IPS-NIHi7 (cell line): ENCODE measurements around the gene RABGGTB.
"Not testable (repeated sequence)": the region's sequence is repeated elsewhere in the genome, so short reads cannot be mapped to it uniquely, and the experiment has no call there.

Experiments
- DNase-seq: peaks from one replicate; pipeline ENCODE4 v3.0.0; 2012; ENCODE audit warnings: mixed read lengths; ENCODE audit errors: extremely low spot score

Gene RABGGTB

DNA sequence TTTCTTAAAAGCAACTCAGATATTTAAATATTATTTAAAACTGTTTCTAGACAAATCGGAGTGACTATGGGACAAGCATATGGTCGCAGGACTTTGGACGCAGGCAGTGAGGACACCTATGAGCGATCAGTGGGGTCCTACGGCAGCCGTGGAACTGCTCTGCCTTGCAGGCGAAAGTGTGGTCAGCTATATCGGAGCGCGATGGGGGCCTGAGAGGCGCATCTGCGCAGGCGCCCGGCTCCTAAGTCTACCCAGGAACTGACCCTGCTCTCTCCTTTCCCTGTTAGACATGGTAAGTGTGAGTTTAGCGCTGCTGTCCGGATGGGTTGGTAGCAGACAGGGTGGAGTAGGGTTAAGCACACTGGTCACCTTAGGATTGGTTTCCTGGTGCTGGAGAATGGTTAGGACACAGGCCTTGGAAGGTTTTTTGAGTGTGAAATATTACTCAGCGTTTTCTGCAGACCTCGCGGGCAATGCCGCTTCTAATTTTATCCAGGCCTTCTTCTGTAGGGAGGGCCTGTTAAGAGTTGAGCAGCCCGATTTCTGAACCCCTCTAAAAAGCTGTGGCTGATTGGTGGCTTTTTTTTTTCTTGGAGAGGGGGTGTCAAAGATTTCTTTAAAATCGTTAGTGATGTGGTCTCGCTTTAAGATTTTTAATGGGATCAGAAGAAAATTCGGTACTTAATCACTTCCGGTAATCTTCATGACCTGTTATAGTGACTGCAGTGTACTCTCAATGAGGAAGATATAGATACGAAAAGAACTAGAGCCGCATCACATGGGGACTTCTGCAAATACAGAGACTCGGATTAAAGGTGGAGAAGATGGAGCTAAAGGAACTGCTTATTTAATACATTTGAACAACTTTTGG lies at the start of gene RABGGTB:
Gene RABGGTB (plus strand): TSS at position 274 of the 871 bp plus-strand sequence. CDS start 16 bp downstream, at position 290.
- DNase-seq, result peak; percentile 98

DNA sequence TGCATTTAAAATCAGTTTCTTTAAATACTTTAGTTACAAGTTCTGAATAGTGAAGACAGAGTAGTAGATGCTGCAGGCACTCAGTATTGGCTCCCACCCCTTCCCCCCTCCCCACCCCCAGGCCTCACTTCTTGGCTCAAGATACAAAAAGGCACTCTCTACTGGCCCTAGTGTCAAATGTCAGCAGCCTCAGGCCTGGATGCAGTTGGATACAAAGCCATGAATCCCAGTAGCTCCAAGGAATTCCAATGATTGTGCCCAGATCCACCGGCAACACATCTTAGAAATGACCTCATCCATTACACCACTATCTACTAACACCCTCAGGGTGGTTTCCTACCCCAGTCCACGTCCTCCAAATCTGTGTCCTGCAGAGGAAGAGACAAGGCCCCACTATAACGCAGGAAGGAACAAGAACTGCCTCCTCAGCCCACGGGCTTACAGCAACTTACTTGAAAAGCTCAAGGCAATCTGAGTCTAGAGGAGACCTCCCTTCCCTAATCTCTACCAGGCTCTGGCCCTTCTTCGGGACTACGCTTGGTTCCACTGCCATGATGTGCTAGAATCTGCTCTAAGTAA lies 43.9 kb upstream of the RABGGTB start:
- no peak for DNase-seq

DNA sequence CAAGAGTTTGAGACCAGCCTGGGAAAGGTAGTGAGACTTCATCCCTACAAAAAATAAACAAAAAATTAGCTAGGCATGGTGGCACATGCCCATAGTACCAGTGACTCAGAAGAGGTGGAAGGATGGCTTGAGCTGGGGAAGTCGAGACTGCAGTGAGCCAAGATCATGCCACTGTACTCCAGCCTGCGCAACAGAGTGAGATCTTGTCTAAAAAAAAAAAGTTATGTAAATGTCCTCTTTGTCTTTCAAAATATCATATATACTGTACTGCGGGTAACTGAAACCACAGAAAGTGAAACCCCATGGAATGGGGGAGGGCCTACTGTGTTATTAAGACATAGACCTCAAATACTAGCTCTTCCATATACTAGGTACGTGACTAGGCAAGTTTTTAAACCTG lies 40.8 kb upstream of the RABGGTB start:
- DNase-seq, result no peak

DNA sequence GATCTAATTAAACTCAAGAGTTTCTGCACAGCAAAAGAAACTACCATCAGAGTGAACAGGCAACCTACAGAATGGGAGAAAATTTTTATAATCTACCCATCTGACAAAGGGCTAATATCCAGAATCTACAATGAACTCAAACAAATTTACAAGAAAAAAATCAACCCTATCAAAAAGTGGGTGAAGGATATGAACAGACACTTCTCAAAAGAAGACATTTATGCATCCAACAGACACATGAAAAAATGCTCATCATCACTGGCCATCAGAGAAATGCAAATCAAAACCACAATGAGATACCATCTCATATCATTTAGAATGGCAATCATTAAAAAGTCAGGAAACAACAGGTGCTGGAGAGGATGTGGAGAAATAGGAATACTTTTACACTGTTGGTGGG lies 28.8 kb upstream of the RABGGTB start:
- not testable (repeated sequence) for DNase-seq

DNA sequence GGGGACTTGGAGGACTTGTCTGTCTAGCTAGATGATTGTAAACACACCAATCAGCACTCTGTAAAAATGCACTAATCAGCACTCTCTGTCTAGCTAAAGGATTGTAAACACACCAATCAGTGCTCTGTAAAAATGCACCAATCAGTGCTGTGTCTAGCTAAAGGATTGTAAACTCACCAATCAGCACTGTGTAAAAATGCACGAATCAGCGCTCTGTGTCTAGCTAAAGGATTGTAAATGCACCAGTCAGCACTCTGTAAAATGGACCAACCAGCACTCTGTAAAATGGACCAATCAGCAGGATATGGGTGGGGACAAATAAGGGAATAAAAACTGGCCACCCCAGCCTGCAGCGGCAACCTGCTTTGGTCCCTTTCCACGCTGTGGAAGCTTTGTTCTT lies 27.5 kb upstream of the RABGGTB start:
- DNase-seq, result not testable (repeated sequence)

DNA sequence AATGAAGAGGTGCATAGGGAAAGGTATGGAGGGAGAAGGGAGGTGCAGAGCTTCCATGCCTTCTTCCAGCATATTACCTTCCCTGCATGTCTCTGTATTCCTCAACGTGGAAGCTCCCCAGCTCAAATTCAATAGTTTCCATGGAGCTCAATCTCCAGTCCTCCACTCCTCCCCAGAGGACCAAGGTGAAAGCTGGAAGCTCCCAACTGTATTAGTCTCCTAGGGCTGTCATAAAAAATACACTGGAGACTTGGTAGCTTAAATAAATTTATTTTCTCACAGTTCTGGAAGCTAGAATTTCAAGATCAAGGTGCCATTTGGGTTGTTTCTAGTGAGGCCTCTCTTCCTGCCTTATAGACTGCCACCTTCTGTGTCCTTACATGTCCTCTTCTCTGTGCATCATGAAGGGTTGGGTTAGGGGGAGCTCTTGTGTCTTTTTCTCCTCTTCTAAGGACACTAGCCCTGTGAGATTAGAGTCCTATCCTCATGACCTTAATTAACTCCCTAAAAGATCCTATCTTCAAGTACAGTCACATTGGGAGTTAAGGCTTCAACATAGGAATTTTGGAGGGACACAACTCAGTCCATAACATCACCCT lies 21.9 kb upstream of the RABGGTB start:
- no peak for DNase-seq

DNA sequence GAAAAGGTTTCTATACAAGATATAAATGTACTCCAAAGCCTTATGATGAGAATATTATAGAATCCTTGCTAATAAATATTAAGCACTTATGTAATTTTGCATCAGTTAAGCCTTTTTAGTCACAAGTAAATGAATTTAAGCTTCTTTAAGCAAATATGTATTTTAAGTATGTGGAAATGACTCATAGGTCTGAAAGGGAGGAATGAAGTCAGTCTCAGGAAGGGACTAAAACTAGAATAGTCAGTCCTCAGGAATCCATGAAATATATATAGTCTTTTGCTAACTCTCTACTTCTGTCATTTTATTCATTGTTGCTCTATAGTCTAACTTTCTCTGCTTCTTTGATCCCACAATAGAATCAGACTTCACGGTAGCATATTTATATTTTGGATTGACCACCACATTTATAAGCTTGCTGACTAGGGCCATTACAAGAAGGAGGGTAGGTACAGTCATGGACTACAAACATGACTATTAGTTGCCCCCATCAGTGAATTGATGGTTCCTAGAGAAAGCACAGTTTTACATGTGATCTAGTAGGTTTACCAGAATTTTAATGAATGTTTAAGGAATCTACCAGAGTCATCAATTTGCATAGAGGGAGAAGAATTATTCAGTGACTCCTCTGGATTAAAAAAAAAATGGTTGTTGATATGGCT lies 20.2 kb upstream of the RABGGTB start:
- no peak for DNase-seq

DNA sequence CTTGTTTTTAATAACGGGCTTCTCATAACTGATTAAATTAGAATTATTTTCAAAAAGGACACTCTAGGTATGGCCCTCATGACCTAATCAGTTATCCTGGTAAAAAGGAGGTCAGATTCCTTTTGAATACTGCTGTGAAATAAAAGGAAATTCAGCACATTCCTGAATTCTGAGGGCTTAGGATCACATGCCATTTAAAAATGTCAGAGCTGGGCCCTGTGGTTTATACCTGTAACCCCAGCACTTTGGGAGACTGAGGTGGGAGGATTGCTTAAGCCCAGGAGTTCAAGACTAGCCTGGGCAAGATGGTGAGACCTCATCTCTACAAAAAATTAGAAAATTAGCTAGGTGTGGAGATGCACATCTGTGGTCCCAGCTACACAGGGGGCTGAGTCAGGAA lies 18.0 kb upstream of the RABGGTB start:
- DNase-seq, result no peak

DNA sequence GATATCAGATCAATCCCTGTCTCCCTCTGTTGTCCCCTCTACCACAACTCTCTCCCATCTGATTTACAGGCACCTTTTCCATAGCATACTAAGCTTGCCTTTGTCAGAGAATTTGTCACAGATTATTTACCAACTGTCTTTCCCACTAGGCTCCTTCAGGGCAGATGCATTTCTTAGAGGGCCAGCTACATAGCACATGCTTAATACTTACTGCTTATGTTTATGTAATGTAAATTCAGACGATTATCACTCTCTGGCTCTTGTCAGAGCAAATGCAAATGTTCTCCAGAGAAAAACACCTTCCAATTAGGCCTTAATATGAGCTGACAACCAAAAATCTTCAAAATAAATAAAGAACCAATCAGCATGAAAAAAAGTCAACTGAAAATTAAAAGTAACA lies 15.3 kb upstream of the RABGGTB start:
- DNase-seq, result no peak

DNA sequence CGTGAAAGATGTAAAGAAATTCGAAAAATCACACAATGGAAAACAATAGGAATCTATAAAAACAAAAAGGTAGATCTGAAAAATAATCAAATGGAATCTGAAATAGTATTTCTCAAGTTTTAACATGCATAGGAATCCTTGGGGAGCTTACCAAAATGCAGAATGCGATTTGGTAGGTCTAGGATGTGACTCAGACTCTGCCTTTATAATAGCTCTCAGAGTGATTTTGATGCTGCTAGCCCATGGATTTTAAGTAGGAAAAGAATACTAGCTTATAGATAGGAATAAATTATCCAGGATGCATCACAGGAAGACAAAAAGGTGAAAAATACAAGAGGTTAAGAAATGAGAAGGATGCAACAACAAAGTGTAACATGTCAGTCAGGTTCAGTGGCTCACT lies 14.1 kb upstream of the RABGGTB start:
- no peak for DNase-seq

DNA sequence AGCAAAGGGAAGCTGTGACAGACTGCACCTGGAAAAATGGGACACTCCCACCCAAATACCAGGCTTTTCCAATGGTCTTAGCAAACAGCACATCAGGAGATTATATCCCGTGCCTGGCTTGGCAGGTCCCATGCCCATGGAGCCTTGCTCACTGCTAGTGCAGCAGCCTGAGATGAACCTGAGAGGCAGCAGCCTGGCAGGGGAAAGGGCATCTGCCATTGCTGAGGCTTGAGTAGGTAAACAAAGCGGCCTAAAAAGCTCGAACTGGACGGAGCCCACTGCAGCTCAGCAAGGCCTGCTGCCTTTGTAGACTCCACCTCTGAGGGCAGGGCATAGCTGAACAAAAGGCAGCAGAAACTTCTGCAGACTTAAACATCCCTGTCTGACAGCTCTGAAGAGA lies 8.2 kb upstream of the RABGGTB start:
- DNase-seq, result not testable (repeated sequence)

DNA sequence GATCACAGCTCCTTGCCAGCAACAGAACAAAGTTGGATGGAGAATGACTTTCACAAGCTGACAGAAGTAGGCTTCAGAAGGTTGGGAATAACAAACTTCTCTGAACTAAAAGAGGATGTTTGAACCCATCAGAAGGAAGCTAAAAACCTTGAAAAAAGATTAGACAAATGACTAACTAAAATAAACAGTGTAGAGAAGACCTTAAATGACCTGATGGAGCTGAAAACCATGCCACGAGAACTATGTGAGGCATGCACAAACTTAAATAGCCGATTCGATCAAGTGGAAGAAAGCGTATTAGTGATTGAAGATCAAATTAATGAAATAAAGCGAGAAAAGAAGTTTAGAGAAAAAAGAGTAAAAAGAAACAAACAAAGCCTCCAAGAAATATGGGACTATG lies 7.4 kb upstream of the RABGGTB start:
- DNase-seq, result not testable (repeated sequence)

DNA sequence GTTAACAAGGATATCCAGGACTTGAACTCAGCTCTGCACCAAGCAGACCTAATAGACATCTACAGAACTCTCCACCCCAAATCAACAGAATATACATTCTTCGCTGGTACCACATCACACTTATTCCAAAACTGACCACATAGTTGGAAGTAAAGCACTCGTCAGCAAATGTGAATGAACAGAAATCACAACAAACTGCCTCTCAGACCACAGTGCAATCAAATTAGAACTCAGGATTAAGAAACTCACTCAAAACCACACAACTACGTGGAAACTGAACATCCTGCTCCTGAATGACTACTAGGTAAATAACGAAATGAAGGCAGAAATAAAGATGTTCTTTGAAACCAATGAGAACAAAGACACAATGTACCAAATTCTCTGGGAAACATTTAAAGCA lies 5.9 kb upstream of the RABGGTB start:
- not testable (repeated sequence) for DNase-seq

DNA sequence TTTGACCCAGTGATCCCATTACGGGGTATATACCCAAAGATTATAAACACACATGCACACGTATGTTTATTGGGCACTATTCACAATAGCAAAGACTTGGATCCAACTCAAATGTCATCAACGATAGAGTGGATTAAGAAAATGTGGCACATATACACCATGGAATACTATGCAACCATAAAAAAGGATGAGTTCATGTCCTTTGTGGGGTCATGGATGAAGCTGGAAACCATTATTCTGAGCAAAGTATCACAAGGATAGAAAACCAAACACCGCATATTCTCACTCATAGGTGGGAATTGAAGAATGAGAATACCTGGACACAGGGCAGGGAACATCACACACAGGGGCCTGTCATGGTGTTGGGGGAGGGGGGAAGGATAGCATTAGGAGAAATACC lies 2.1 kb upstream of the RABGGTB start:
- DNase-seq, result not testable (repeated sequence)

DNA sequence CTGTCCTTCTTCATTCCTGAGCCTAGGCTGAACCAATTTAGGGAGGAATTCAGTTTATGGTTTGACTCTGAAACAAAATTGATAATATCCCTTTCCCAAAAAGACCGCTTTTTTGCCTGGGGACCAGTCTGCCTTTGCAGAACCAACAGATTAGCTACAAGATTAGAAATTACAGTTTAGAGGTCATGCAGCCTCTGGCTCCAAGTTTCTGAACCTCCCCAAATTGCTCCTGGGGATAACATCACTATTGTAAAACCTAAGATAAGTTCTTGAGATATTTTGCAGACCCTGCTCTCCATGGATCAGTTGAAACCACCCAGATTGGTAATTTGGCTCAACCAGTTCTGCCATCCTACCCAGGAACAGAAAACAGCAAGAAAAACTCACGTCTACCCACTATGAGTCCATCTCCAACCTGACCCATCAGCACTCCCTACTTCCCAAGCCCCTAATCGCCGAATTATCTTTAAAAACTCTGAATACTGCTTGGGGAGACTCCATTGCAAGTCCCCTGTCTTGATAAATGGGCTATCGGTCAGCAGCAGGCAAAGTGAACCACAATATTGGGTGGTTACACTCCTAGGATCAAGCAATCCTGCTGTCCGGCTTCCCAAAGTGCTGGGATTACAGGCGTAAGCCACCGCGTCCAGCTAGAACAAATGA lies 605 bp upstream of the RABGGTB start:
- DNase-seq, result no peak

DNA sequence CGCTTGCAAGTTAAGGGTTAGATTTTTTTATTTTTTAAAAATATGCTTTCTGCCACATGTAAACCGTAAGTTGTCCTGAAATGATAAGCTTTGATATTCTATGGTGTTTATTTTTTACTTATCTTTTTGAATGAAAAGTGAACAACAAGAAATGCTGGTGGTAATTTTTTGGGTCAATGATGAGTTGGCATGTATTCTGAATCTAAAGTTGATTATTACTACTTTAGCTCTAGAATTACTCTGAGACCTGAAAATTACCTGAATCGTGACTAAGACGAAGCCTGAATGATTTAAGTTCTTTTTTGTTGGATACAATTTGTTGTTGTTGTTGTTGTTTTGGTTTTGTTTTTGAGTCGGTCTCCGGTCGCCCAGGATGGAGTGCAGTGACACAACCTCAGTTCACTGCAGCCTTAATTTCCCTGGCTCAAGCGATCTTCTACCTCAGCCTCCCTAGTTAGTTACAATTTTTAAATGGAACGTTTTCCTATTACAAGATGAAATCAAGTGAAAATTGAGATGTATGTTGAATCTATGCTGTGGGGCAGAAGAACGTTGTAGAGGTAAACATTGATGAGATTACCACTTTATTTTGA lies 941 bp downstream of the RABGGTB start:
- DNase-seq, result no peak

DNA sequence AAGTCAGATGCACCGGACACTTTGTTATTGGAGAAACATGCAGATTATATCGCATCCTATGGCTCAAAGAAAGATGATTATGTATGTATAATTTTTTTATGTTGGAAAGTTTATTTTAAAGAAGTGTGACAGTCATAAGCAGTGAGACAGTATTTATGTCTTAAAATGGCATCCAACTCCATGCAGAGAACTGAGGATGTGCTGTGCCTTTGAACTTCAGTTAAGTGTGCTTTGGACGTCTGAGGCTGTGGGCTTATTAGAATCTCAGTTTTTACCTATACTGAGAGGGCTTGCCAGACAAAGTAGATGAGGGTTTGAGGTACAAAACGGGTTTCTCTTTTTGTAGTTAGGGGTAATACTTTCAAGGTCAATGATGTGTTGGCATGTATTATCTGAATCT lies 1.5 kb downstream of the RABGGTB start:
- DNase-seq, result no peak

DNA sequence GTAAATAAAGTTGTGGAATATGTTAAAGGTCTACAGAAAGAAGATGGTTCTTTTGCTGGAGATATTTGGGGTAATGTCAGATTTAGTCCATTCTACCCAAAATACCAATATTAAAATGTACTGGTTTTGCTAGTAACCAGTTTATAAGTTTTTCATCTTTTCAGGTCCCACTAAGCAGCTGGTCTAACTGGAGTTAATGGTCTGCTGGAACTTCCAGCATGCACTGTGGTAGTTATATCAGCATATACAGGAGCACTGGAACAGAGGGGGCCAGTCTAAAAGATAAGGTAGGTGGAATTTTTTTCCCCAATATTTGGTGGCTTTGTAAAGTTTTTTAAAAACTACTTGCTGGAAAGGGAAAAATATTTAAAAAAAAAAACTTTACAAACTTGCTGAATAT lies 3.9 kb downstream of the RABGGTB start:
- DNase-seq, result no peak

DNA sequence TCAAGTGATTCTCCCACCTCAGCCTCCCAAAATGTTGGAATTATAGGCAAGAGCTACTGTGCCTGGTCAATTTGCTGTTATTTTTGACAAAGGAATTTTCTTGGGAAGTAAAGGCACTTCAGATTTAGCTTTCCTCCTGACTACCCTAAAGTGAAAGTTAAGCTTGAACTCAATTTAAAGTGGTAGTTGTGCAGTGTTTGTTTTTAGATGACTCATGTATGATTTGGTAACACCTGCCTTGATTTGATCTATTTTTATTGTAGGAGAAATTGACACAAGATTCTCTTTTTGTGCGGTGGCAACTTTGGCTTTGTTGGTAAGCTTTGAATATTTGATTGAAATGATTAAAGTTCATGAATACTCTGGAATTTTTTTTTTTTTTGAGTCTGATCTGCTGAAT lies 5.0 kb downstream of the RABGGTB start:
- DNase-seq, result no peak

DNA sequence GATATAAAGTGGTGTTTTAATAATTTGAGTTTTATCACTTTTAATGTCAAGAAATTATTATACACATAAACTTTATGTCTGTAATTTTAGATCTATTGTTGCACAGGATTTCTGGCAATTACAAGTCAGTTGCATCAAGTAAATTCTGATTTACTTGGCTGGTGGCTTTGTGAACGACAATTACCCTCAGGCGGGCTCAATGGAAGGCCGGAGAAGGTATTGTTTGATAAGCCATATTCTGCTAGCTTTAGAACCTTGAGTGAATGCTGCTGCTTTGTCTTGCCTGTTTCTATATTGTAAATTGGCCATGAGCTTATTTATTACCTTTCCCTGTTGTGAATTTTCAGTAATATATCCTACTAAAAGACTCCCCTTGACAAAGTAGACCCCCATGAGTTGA lies 6.0 kb downstream of the RABGGTB start:
- DNase-seq, result no peak

DNA sequence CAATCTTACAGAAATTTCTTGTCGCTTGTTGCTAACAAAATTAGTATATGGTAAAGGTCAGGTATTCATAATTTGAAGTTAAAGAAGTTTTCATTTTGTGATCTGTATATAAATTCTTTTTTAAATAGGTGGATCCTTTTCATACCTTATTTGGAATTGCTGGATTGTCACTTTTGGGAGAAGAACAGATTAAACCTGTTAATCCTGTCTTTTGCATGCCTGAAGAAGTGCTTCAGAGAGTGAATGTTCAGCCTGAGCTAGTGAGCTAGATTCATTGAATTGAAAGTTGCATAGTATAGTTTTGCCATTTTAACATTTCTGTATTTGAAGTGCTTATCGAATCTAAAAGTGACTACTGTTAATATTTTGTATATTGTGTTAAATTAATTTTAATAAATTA lies 8.3 kb downstream of the RABGGTB start:
- DNase-seq, result no peak
